NCI-H146 (cell line): ENCODE data around the gene FUCA2.

Experiments
- DNase-seq: peaks from one replicate; lab custom pipeline; 2025; lab: John Stamatoyannopoulos, UW

FUCA2 gene, protein sequence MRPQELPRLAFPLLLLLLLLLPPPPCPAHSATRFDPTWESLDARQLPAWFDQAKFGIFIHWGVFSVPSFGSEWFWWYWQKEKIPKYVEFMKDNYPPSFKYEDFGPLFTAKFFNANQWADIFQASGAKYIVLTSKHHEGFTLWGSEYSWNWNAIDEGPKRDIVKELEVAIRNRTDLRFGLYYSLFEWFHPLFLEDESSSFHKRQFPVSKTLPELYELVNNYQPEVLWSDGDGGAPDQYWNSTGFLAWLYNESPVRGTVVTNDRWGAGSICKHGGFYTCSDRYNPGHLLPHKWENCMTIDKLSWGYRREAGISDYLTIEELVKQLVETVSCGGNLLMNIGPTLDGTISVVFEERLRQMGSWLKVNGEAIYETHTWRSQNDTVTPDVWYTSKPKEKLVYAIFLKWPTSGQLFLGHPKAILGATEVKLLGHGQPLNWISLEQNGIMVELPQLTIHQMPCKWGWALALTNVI

DNA sequence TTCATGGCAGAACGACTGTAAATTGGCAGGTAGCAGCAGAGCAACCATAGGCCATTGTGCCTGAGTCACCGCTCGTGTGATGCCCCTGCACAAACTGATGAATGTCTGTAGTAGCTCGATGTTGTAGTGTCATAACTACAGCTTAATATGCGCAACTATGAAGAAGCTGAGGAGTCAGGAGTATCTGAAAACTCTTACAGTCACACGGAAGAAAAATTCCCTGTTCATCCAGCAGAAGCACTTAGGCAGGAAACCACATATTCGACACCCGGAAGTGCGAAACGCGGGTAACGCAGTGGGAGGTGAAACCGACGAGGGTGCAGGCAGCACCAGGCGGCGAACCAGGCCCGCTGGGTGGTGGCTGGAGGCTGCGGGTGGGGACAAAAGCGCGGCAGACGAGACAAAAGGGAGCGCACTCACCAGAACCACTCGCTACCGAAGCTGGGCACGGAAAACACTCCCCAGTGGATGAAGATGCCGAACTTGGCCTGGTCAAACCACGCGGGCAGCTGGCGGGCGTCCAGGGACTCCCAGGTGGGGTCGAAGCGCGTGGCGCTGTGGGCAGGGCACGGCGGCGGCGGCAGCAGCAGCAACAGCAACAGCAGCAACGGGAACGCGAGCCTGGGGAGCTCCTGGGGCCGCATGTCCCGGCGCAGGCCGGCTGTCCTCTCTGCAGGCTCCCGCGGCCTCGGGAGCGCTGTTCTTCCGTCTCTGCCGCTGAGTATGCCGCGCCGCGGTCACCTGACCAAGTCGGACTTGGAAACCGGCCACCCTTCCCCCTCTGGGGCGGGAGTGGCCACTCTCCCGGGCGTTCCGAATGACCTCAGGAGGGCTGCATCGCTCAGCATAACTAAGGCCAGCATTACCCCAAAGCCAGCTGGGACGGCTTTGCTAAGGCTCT lies at the start of gene FUCA2:
Gene FUCA2, minus strand, starts transcription at position 730 of the 901 bp plus-strand sequence. Its CDS starts 86 bp downstream, at position 644.
- peak; percentile 97 for DNase-seq

DNA sequence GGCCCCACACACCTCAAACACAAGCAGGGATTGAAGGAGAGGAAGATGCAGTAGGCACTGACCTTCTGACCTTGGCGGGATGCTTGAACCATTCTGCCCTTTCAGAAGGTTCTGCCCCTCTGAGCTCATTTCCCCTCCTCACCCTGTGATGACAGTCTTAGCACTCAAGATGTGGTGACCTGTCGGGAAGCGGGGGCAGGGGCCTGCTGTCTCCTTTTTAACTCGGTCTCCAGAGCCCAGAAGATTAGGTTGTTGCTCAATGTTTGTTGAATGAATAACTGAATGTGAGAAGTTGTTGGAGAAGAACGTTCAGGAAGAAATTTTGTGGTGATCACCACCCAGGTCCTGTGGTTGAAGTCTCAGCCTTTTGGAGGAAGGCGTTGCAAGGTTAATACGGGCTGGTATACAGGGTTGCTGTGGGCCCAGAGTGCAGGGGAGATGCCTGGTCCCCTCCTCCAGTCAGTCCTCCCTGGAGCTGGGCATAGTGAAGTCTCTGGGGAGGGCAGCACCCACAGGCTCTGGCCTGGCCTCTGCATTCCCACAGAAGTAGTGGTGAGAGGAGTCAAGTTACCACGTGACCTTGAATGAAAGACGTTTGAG lies 49.7 kb upstream of the FUCA2 start:
- no peak for DNase-seq

DNA sequence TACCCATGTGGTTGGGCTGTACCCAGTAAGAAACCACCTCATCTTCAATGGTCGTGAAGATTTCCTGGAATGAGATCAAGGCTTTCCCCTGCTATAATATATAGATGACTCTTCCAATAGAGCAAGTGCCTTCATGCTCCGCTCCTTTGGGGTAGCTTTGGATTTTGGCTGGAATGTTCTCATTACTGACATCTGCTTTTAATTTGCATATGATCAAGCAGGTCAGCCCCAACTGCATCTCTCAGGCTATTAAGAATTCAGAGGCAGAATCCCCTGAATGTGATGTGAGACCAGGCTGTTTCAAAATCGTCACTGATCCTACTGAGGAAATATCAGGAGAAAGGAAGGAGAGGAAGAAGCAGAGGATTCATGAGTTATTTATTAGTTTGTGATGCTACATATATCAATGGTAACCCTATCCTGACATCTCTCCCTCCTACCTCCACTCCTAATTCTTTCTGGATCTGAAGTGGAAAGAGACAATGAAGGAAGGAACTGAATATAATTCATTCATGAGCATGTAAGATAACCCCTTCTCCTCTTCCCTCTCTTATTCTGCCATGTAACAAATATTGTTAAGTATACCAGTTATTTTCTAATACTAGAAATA lies 47.6 kb upstream of the FUCA2 start:
- DNase-seq, result no peak

DNA sequence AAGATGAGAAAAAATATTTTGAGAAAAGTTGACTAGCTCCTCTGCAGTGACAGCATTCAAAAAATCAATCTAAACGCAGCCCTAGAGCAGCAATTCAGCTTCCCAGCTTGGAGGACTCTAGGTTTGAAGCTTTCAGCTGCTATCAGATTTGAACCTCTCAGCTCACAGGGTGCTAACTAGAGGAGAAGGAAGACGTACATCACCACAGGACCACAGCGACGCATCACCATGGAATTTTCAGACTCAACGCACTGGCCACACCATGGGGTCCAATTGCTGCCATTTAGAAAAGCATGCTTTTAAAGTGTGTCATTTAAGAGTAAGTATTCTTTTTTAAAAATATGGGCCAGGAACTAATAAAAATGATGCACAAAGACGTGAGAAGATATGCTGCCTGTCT lies 45.0 kb upstream of the FUCA2 start:
- DNase-seq, result peak; percentile 39

DNA sequence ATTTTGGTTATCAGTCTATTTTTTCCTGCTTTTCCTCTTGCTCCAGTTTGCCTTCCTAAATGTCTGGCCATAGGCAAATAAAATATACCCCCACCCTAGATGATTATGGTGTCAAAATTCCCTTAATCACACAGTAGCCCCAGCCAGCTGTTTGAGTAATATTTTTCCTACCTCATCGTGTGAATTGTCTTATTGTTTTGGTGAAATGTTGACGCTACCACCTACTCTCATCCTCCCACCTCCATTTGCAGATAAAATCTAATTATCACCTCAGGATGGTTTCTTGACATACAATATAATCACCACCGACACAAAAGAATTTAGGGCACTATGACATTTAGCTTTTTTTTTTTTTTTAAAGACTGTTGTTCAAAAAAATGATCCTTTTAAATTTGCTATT lies 44.1 kb upstream of the FUCA2 start:
- DNase-seq, result peak; percentile 94

DNA sequence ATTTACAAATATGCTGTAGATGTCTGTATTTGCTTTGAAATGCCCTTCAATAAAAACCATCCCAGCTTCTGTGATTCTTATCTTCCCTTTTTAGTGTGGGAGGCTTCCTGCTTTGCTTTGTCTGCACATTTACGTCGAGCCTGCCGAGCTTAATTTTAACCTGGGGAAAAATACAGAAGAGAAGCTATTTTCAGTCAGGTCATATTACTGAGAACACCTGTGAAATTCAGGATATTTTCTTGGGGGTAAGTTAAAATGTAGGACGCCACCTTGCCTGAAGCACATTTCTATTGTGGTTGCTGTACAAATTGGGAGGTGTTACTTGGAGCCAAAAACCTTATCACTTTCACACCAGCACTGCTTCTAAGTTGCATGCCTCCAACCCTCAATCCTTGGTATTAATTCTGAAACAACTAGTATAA lies 43.6 kb upstream of the FUCA2 start:
- peak; percentile 67 for DNase-seq

DNA sequence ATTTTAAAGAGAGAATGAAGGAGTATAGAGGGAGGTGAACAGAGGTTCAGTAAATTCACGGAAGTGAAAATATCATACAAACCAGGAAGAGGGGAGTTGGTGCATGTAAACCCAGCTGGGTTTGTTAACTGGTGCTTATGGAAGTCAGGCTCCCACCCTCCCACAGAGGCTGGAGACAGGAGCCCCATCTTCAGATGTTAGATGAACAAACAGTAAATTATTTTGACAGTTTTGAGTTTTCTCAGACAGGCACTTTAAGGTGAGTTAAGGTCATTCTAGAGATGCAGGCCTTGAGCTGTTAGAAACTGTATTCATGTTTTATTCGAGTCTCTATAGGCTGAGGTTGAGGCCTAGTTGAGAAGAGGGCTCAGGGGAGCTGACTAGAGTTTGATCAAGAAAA lies 41.8 kb upstream of the FUCA2 start:
- no peak for DNase-seq

DNA sequence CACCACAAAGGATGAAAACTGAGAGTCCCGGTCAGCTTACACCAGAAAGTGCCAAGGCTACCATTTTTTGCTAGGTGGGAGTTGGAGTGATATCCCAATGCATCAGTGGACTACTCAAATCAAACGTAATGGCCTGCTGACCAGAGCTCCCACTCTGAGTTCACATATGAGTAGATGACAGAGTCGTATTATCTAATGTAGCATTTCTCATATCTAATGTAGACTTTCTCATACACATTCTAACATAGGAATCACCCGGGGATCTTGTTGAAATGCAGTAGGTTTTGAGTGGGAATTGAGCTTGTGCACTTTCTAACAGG lies 38.4 kb upstream of the FUCA2 start:
- no peak for DNase-seq

DNA sequence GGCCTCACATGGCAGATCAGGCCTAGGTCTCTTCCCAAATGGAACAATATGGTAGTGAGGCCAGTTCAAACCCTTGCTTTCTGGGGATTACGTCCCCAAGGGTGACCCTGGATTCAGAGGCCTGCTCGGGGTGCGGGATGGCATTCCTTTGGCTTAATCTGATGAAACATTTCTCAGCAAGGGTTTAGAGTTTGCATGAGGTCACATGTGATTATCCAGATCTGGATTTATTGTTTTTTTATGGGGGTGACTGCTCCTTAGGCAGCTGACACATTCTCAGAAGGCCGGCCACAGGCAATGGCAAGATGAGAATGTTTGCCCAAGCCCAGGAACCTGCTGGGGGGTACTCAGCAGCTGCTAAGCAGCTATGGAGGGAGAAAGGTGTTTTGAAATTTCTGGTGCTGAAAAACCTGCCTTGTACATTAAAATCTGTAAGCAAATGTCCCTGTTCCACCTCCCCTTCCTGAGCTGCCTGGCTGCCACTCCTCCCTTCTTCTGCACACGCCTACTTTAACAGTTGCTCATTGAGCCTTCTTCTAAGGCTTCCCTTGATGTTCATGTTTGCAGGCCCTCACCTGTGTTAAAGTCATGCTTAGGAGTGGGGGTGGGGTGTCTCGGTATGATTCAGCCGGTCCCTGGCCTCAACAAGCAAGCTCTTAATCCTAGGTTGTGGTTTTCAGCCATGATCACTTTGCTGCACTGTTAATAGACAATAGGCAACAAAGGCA lies 37.9 kb upstream of the FUCA2 start:
- peak; percentile 51 for DNase-seq

DNA sequence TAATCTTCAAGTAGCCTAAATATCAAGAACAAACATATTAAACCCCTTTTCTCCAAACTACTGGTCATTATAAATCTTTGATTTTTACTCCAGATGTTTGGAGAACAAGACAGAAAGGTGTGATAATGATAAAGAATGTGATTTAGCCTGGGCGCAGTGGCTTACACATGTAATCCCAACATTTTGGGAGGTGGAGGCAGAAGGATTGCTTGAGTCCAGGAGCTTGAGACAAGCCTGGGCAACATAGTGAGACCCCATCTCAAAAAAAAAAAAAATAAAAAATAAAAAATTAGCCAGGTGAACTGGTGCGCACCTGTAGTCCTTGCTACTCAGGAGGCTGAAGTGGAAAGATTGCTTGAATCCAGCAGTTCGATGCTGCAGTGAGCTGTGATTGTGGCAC lies 35.1 kb upstream of the FUCA2 start:
- DNase-seq, result no peak

DNA sequence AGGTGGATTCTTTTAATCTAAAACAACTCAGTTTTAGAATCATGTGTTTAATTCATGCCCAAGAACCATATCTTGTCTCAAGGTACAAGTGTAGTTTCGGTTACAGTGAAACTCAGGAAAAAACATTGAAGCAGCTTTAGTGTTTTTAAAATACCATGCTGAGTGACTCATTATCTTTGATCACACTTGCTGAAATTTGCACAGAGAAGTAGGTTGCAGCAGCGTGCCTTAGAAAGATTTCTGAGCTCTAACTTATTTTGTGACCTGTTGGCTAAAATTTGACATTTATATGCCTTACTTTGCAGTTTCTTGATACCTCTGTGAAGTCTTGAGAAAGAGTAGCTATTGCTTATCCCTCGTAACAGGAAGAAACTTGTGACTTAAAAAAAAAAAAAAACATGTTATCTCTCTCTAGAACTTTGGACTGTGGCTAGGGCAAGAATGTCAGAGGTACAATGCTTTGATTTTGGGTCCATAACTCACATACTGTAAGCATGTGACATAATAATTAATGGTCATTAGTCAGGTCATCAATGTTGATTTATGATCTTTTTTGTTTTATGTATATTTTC lies 34.5 kb upstream of the FUCA2 start:
- no peak for DNase-seq

DNA sequence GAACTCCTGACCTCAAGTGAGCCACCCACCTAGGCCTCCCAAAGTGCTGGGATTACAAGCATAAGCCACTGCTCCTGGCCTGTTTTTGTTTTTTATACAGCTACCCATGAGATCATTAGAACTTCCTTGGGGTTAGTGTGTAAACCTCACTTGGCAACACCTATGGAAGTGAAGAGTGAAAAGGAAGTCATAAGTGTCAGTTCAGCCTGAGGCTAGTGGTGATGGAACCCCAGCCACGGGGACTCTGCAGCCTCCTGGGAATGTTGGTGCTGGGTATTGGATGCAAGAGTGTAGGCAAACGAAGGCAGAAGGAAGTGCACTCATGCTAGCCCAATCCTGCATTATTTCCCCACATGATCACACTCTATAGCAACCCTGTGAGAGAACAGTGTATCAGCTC lies 33.6 kb upstream of the FUCA2 start:
- DNase-seq, result no peak

DNA sequence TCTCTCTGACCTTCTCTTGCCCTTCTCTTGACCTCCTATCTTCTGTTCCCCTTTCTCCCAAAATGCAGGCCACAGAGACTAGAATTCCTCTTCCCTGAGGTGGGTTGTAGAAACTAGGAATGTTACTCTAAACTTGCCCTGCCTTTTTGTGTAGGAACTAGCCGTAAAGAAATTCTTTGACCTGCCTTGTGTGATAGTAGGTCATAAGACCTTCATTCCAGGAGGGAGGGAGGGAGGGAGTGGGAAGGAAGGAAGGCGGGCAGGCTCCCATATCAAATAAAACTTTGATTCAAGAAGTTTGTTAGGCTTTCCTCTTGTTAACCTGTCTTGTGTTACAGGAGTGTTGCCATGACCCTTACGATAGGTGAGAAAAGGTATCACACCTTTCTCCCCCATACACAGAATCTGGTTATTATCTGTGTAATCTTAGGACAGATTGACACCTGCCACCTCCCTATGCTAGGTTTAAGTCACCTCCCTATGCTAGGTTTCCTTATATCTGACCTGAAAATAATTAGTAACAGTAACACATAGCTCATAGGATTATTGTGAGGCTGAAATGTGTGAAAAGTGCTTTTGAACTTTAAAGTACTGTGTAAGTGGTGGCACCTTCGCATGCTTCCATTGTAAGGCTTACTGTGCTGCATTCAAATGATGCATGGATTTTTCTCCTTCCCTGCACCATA lies 32.6 kb upstream of the FUCA2 start:
- DNase-seq, result no peak

DNA sequence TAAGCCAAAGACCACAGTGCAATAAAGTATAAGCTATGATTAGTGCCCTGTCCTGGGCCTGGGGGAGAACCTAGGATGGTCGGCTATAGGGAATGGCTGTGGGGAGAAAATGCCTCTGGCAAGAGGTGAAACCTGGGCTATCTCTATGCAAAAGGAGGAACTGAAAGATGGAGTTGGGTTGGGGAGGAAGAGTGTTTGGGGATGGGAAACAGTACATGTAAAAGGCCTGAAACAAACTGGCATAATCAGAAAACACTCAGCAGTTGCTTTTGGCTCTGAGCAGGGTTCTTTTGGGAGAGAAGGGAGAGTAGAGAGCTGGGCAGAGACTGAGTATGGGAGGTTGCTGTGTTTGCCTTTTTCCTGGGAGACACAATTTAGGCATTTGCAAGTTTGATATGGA lies 31.9 kb upstream of the FUCA2 start:
- DNase-seq, result no peak

DNA sequence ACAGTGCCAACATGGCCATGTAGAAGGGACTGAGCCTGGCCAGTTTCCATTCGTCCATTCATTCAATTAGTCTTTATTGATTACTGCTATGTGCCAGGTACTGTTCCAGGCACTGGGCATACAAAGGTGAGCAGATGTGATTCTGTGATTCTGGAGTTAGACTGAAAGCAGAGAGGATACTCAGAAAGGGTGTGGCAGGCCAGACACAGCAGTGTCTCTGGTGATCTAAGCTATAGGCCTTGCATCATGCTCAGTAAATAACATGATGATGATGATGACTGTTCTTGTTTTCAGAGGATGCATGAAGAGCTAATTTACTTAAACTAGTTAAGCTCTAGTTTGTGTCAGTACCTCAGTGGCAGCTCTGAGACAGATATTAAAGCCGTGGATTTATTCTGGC lies 31.4 kb upstream of the FUCA2 start:
- DNase-seq, result peak; percentile 38

DNA sequence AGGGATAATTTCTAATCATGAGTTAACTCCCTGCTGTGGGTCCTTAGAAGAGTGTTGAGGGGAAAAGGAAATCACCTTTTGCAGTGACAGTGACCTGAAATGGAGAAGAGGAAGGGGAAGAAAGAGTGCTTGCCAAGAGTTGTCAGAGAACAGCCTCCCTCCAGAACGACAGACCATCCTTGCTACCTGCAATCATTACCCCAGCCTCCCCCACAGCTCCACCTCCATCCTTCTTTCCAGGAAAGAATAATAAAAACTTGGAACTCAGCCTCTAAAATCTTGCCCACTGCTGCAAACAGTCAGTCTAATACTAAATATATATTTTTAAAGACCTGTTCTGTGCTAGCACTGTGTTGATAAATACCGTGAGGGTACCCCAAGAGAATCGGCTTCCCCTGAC lies 28.7 kb upstream of the FUCA2 start:
- no peak for DNase-seq

DNA sequence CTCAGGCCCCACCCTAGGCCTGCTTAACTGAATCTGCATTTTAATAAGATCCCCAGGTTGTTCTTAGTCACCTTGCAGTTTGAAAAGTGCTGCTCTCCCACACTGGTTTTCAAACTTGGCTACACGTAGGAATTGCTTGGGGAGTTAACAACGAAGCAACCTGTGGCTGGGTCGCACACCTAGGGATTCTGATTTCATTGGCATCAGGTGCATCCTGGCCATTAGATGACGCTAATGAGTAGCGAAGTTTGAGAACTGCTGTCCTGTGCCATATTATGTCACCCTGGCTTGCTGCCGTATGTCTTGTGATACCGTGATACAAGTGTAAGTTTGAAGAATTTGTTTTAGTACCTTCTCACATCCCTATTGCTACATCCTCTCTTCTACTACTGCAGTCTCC lies 28.2 kb upstream of the FUCA2 start:
- no peak for DNase-seq

DNA sequence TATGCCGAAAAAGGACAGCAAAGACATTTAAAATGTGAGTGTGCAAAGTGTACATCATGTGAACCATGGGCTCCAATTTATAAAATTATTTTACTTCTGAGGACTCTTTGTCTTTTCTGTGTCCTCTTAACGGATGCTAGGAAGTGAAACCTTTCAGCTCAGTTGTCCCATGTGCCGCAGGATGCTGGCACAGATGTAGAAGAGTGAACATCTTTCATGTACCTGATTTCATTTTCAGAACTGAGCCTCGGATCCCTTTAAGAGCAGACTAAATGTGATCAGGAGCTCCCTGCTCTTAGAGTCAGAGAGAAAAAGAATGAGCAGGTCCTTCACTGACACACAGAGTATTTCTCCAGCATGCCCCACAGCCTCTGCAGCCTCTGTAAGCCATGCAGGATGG lies 27.6 kb upstream of the FUCA2 start:
- DNase-seq, result no peak

DNA sequence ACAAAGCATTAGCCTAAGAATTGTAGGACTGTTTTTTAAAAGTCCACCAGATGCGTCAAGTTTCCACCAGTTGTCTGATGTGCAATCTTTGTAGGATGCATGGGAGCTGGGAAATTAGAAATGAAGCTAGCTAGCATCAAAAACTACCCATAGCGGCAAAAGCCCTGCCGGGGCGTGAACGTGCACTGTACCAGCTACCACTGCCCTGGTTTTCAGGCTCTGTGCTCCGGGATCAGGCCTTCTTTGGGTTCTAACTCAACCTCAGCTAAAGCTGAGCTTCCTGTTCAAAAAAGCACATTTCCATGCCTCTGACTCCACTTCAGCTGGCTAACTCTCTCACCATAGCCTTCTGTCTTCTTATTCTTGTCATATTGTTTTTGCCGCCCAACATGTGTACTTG lies 26.9 kb upstream of the FUCA2 start:
- no peak for DNase-seq

DNA sequence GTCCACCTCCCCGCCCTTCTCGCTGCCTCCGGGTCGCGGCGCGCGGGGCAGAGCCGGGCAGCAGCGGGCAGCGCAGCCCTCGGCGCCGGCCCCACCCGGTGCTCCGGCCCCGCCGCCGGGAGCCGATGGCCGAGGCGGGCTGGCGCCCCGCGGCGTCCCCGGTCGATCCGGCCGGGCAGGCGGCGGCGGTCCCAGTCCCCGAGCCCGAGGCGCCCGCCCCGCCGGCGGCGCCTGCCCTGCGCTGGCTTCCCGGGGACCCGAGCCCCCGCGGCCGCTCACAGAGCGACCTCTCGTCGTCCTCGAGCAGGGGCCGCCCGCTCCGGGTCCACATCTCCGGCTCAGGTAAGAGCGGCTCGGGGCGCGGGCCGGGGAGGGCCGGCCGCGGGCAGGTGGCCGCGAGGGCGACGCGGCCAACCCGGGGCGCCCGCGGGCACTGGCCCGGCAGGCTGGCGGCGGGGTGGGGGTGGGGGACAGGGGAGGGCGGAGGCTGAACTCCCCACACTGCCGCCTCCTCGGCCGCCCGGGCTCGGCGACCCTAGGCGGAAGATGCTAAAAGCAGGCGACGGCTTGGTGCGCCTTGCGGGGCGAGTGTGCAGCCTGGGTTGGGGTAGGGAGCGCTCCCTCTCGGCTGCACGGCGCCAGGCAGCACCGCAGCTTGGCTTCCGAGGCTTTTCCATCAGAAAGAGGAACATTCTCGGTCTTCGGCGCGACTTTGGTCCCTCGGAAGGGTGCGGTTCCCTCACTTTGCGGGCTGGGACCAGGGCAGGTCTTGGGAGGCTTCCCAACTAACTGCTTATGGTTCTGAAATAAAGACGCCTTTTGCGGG lies 25.6 kb upstream of the FUCA2 start:
- peak; percentile 89 for DNase-seq
